Skin epidermis (tissue), 12 donors: ENCODE measurements around the gene BCAS3.

Source experiments
- H3K27ac ChIP-seq, 21 experiments: fragments of 200-600 bp; sonication (generic) in 11 of 21; one replicate each; pipeline ENCODE4 v1.5.0; 2020; ENCODE audit warnings: mild to moderate bottlenecking in 3 of 21, inconsistent platforms in 2 of 21, moderate library complexity in 2 of 21
- H3K4me3 ChIP-seq, 7 experiments: fragments of 200-600 bp; sonication (generic) in 2 of 7; one replicate each; pipeline ENCODE4 v1.5.0; 2020; ENCODE audit warnings: inconsistent platforms in 2 of 7, mild to moderate bottlenecking in 2 of 7, moderate library complexity in 1 of 7

Gene BCAS3

DNA sequence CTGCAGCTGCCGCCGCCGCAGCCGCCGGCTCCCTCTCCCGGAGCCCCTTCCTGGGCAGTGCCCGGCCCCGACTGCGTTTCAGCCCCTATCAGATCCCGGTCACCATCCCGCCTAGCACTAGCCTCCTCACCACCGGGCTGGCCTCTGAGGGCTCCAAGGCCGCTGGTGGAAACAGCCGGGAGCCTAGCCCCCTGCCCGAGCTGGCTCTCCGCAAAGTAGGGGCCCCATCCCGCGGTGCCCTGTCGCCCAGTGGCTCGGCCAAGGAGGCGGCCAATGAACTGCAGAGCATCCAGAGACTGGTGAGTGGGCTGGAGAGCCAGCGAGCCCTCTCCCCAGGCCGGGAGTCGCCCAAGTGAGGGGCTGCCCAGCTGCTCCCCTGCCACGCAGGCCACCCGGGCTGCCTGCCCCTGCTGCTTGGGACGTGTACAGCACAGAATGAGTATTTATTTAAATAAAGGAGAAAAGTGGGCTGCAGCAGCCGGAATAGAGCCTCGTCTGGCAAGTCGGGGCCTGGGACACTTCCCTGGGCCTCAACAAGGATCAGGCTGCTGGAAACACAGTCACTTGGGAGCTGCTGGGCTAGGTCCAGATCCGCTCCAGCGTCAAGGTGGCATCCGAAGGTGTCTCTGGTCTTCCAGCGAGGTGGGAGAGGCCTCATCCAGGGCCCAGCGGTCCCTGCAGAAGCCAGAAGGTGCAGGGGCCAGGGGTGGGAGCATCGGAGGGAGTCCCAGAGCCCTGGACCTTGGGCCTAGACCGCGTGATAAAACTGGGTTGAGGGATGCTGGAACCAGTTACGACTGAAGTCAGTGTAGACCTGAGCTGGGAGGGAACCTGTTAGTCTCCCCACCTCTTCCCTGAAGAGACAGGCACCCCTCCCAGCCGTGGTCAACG lies 730.7 kb downstream of the BCAS3 start:
- Histone ChIP-seq H3K27ac (peak overlapping the region in 6 of 21 experiments; percentile 13 to 63 (median 38)), H3K4me3 (peak overlapping the region in 2 of 7 experiments; percentile 43 to 47)

- H3K27ac ChIP-seq: peak overlapping the region in 11 of 21 experiments; percentile 16 to 58 (median 37)
- peak overlapping the region; percentile 26 to 47 (median 32) for H3K4me3 ChIP-seq
These were observed 731.9 kb downstream of the BCAS3 start for GRCh38 chr17:61409301-61410112.

- peak overlapping the region in 6 of 21 experiments; percentile 64 to 86 (median 68) for H3K27ac ChIP-seq
- H3K4me3 ChIP-seq: peak overlapping the region; percentile 34 to 55 (median 50)
These were observed 732.7 kb downstream of the BCAS3 start for GRCh38 chr17:61410141-61411010.

DNA sequence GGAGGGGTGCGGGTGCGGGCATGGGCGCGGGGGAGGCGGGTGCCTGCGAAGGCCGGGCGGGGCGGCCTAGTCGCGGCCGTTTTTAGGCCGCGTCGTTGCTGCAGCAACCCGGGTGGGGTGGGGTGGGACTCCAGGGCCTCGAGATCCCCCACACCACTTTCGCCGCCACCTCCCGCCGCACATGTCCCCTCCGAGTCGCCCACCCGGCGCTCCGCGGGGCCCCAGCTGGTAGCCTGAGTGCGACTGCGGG lies 733.3 kb downstream of the BCAS3 start:
- H3K4me3 ChIP-seq: peak overlapping the region; percentile 34 to 55 (median 50)
- peak overlapping the region in 15 of 21 experiments; percentile 16 to 86 (median 68) for H3K27ac ChIP-seq

DNA sequence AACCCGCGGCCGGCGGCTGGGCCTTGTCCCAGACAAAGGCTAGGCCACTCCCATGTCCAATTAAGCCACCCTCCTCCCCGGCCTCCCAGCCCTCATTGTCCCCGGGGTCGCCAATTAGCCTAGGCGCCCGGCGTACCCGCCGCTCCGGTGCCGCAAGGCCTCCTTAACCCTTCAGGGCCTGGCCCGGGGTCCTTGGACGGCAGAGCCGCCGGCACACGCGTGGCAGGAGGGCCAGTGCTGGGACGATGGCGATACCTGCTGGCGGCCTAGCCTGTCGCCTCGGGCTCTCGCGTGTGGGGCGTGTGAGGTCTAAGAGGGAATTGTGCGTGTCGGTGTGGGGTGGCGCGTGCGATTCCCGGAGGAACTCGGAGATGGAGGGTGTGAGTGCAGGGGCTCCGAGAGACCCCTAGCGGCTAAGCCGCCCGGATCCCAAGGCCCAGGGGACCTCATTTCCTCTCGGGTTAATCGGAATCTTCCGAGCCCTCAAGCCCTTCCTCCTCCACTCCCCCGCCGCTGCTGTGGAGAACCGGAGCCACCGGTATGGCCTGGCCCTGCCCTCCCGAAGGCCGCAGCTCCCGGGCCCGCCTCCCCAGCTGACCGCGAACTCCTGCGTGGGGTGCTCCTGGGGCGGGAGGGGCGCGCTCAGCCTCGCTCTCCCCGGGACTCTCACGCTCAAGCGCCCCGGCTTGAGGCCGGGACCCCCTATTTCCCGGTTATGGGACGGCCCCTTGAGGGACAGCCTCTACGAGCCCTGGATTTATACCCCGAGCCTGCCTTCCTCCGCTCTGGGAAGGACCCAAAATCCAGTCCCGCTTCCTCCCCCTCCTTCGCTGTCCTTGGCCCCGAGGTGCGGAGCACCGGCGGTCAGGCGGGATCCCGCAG lies 733.9 kb downstream of the BCAS3 start:
- H3K27ac ChIP-seq: peak overlapping the region in 20 of 21 experiments; percentile 3 to 86 (median 66)
- H3K4me3 ChIP-seq: peak overlapping the region; percentile 34 to 55 (median 50)

- Histone ChIP-seq H3K27ac (peak overlapping the region; percentile 3 to 86 (median 65)), H3K4me3 (peak overlapping the region; percentile 34 to 55 (median 50))
These were observed 734.6 kb downstream of the BCAS3 start for GRCh38 chr17:61412143-61412859.

DNA sequence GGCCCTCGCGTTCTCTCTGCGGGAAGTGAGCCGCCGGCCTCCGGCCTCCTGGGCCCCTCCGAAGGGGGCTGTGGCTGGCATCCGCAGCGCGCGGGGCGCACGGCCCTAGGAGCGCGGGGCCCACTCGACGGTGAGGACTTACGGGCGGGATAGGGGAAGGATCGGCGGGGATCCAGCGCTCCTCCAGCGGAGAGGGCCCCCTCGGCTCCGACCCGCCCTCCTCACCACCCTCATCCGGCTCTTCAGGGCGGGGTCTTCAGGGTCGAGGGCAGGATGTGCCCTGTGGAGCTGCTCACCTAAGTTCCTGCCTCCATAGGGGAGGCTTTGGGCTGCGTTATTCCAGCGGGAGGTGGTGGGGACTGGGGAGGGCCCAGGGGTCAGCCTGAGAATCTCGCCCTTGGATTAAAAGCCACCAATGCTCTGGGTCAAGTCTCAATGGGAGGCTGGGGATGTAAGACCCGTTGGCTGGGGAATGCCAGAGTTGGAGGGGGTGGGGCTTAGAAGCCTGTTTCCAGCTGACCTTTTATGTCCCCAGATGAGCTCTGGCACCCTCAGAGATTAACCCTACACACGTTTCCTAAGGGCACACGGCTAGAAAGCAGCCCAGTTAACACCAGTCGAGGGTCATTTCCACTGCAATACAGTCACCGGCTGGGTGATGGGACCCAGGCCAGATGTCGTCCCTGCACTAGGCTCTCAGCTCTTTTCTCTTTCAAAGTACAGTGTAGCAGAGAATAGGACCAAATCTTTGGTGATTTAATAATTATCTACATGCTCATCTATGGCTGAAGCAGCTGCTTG lies 735.4 kb downstream of the BCAS3 start:
- H3K27ac ChIP-seq: peak overlapping the region; percentile 3 to 86 (median 65)
- peak overlapping the region; percentile 34 to 55 (median 50) for H3K4me3 ChIP-seq

DNA sequence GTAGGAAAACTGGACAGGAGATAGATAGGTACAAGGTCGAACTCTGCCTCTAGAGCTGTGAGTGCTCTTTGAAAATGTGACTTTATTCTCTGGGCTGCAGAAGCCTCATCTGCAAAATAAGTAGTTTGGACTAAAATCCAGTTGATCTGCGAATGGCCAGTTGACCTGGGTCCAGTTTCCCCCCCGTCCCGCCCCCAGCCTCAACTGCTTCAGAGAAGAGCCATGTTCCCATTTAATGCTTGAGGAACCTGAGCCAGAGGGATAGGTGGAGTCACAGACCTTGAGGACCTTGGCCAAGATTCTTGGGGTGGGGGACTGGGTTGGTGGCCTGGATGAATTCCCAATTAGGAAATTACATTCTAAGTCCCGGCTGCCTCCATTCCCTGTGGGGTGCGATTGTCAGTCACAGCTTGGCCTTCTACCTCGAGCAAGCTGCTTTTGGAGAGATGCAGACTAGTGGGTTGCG lies 736.0 kb downstream of the BCAS3 start:
- Histone ChIP-seq H3K4me3 (no peak overlapping the region), H3K27ac (no peak overlapping the region)

- H3K27ac ChIP-seq: no peak overlapping the region
These were observed 736.7 kb downstream of the BCAS3 start for GRCh38 chr17:61414141-61414935.

GRCh38 chr17:61414936-61415251 lies 737.2 kb downstream of the BCAS3 start:
- Histone ChIP-seq H3K4me3 (no peak overlapping the region), H3K27ac (no peak overlapping the region)

More at GRCh38 chr17:61414141-61414935, 736.7 kb downstream of the BCAS3 start:
- no peak overlapping the region for H3K4me3 ChIP-seq

GRCh38 chr17:61415374-61416210 lies 737.9 kb downstream of the BCAS3 start:
- H3K27ac ChIP-seq: no peak overlapping the region
- no peak overlapping the region for H3K4me3 ChIP-seq

DNA sequence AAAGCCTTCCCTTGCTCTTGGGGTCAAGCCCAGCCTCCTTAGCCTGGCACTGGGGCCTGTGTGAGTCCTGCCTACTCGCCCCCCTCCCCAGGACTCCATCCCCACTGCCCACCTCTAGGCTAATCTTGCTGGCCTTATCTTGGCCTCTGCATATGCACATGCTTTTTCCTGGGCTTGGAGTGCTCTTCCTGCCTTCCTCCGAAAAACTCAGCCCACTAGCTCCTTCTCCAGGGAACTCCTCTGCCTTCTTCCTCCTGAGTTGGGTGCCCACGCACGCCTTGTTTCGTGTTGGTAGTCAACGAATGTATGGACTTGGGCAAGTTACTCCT lies 738.5 kb downstream of the BCAS3 start:
- Histone ChIP-seq H3K27ac (no peak overlapping the region), H3K4me3 (no peak overlapping the region)

GRCh38 chr17:61416540-61417363 lies 739.1 kb downstream of the BCAS3 start:
- H3K27ac ChIP-seq: no peak overlapping the region
- no peak overlapping the region for H3K4me3 ChIP-seq

DNA sequence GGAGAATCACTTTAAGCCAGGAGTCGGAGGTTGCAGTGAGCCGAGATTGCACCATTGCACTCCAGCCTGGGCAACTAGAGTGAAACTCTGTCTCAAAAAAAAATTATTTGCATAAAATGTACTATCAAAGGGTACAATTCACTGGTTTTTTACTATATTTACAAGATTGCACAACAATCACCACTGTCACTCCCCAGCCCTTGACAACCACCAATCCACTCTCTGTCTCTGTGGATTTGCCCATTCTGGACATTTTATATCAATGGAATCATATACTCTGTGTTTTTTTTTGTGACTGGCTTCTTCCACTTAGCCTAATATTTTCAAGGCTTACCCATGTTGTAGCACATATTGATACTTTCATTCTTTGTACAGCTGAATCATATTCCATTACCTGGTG lies 740.8 kb downstream of the BCAS3 start:
- no peak overlapping the region for H3K4me3 ChIP-seq
- no peak overlapping the region for H3K27ac ChIP-seq

DNA sequence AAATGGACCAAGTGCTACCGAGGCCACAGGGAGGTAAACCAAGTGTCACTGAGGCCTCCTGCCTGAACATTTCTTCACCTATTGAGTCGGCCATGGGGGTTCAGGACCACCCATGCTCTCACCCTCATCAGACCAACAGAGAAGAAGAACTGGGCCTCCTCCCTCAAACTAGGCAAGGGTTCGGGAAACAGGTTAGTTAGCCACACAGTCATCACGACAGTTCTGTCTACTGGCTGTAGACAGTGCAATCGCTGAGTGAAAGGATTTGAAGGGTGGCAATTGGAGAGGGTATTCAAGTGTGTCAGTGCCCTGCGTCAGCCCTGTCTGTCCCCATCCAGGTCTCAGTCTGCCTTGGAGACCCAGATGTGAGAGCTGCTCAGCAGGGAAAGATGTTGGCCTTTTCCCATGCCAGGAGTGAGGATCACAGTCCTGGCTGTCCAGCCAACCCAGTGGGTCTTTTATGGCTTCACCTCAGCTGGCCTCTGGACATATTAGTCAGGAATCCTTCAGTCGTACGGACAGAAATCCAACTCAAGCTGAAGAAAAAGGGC lies 741.9 kb downstream of the BCAS3 start:
- Histone ChIP-seq H3K4me3 (no peak overlapping the region), H3K27ac (no peak overlapping the region)
